ENCODE data around the gene PDGFD.
"Not testable (repeated sequence)": the region's sequence is repeated elsewhere in the genome, so short reads cannot be mapped to it uniquely, and the experiment has no call there.

PDGFD gene

DNA sequence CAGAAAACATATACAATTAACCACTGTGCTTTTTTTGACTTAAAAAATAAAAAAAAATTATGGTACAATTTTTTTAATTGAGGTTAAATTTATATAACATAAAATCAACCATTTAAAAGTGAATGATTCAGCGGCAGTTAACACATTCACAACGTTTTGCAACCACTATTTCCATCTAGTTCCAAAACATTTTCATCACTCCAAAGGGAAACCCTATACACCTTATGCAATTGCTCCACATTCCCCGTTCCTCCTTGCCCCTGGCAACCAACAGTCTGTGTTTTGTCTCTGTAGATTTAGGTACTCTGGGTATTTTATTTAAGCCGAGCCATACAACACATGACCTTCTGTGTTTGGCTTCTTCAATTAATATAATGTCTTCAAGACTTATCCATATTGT, 112.2 kb downstream of the PDGFD start:
- no peak for DNase-seq

- DNase-seq, result no peak
Measured at GRCh38 chr11:104049116-104049515, 114.8 kb downstream of the PDGFD start.

GRCh38 chr11:104046858-104047257, 117.1 kb downstream of the PDGFD start:
- not testable (repeated sequence) for DNase-seq

GRCh38 chr11:104046331-104046730, 117.6 kb downstream of the PDGFD start:
- no peak for DNase-seq

GRCh38 chr11:104043678-104044239, 120.2 kb downstream of the PDGFD start:
- no peak for DNase-seq

GRCh38 chr11:104043142-104043541, 120.8 kb downstream of the PDGFD start:
- no peak for DNase-seq

DNA sequence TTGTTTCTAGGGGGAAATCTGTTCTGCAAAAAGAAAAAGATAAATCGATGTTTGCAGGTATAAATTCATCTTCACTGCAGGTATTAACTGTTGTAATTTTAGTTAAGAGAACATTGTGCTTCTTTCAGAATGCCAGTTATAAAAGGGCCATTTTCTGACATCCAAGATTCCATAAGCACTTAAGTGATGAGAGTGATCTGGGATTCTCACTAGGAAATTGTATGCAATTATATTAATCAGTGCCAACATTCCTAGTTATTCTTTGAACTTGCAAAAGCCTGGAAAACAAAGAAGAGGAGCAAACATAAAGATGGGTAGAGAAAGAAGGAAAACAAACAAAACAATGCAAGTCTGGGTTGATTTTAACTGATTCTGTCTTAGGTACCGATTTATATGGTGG, 122.2 kb downstream of the PDGFD start:
- no peak for DNase-seq

GRCh38 chr11:104036995-104037394, 127.0 kb downstream of the PDGFD start:
- DNase-seq, result no peak

GRCh38 chr11:104036588-104036987, 127.4 kb downstream of the PDGFD start, which contains the start of gene DDI1:
DDI1 (plus strand) TSS chr11:104036640; CDS start chr11:104036823, 183 bp downstream.
- DNase-seq, result no peak

- no peak for DNase-seq
Measured at GRCh38 chr11:104033561-104033960, 130.4 kb downstream of the PDGFD start.

DNA sequence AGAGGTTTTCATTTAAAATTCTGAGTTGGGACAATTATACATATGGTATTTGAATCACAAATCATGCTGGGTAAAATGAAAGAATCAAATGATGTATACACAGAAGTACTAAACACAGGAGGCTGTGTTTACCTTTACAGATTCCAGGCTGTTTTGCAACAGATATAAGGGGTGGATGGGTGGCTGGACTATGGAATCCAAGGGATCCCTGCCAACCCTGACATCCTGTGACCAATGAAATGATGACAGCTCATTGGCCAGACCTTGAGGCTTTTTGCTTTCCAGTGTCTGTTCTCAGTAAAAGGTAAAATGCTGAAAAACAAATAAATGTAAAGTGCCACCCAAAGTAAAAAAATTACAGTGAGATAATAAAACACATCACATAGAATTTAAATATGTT, 130.8 kb downstream of the PDGFD start:
- DNase-seq, result no peak

GRCh38 chr11:104028476-104029263, 135.3 kb downstream of the PDGFD start:
- DNase-seq, result no peak

DNA sequence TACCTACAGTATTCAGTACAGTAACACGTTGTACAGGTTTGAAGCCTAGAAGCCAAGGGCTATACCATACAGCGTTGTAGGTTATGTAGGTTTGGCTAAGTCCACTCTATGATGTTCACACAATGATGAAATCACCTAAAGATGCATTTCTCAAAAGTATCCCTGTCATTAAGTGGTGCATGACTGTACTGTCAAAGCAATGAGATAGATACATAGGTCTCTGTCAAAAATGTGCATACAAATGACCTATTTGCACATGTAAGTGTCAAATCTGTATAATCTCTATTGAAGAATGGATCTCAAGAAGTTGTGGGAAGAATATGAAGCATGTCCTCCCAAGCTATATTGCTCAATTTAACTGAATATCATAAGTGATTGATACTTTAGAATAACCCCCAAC, 139.4 kb downstream of the PDGFD start:
- DNase-seq, result no peak

DNA sequence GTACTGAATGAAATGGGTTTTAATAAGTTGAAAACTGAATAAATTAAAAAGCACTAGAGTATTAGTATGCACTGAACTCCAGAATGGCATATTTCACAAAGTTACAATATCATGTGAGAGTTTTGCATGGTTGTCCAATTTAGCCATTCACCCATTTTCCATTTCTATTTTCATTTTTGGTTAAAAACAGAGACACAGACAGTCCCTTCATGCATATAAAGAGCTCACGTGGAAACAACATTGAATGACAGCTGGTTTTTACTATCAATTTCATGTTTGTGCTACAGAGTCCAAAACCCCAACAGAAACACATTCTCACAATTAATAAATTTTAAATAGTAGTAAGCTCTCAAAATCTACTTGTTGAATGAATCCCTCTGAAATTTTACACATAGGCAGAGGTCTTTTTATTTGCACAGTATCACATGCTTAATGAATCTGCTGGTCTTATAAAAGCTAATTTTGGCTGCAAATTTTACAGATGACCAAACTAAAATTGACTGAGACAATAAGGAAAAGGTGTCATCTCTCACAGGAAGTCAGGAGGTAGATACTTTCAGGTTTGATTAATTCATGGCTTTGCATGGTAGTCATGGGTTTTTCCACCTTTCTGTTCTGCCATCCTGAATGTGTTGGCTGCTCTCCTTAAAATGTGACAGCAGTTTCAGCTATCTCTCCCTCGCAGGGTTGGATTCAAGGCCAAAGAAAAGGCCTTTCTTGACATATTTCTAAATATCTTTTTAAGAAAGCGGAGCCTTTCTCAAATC, 148.1 kb downstream of the PDGFD start:
- DNase-seq, result no peak

- no peak for DNase-seq
Measured at GRCh38 chr11:104011044-104011443, 152.9 kb downstream of the PDGFD start.

DNA sequence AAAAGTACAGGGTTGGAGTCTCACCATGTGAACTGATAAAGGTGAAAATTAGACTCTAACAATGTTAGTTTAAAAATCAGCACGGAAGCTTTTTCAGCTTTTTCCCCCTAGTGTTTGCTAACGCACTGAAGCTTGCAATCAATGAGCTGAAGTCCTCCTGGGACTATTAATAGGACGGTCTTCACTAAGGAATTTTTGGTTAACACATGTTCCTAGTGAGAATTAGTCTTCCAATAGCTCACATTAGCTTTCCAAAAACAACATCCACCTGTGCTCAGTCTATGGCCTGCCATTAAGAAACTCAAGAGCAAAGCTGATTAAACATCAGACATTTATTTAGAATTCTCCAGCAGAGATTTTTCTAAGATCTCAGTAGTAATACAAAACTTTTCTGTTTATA, 154.2 kb downstream of the PDGFD start:
- no peak for DNase-seq

GRCh38 chr11:104005234-104005855, 158.6 kb downstream of the PDGFD start:
- DNase-seq, result no peak

DNA sequence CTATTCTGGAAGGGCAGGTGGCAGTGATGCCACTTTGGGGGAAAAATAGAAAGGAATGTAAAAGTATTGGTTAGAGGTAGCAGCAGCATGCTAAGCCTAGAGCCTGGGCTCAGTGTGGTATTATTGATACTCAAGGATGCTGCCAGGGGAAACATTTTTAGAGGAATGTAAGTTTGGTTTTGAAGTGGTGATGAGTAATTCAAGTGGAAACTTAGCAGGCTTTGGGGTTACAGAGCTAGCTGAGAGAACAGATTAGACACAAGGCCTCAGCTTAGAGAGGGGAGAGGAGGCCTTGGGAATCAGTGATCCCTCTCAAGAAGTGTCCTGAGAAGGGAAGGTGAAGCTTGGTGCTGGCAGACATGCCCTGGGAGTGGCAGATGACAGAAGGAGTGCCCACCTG, 160.5 kb downstream of the PDGFD start:
- no peak for DNase-seq

GRCh38 chr11:104001561-104002056, 162.3 kb downstream of the PDGFD start:
- DNase-seq, result no peak

GRCh38 chr11:104000798-104001197, 163.1 kb downstream of the PDGFD start:
- DNase-seq, result no peak

DNA sequence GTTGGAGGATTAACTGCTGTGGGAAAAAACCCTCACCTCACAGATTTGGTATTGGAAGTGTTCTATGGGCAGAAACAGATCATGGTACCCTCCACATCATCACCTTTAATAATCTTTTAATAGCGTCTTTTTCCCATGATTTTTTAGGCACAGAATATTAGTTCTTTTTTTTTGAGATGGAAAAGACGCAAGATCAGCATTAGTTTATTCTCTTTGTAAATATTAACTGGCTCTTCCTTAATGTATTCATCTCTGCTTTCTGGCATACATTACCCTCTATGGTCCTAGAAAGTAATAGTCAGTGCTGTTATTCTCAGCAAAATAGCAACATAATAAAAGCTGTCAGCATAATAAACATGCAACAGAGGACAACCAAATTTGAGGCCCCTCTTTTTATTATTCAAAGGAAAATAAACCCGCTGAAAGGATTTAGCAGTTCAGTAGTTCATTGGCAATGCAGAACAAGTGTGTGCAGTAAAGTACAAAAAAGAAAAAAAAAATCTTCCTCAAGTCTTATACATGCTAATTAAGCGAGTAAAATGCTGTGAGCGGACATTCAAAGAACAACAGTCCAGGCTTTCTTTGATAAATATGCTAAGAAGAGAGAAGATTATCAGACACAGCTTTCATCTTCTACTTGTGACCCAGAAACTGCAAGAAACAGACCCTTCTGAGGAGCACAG, 165.0 kb downstream of the PDGFD start:
- DNase-seq, result no peak

- no peak for DNase-seq
Measured at GRCh38 chr11:103997082-103997481, 166.9 kb downstream of the PDGFD start.

- DNase-seq, result no peak
Measured at GRCh38 chr11:103995896-103996295, 168.1 kb downstream of the PDGFD start.
